ENCODE measurements around the gene TRAPPC10.

The TRAPPC10 gene

GRCh38 chr21:44018813-44019567 is 6.9 kb downstream of the TRAPPC10 start:
- no peak for TF ChIP-seq CTCF (IDR thresholded peaks at IDR 0.05; ENCODE audit: low read depth, low read length)
- DNase-seq (ENCODE audit: low read depth in 2 of 2), result no peak
- H3K4me3 ChIP-seq (replicated peaks in 1 of 2; ENCODE audit: low read depth in 2 of 2, low read length in 2 of 2), result no peak overlapping the region

GRCh38 chr21:44019568-44019958 is 7.5 kb downstream of the TRAPPC10 start:
- H3K4me3 ChIP-seq (replicated peaks in 1 of 2; ENCODE audit: low read depth in 2 of 2, low read length in 2 of 2), result no peak overlapping the region
- no peak for DNase-seq (ENCODE audit: low read depth in 2 of 2)
- no peak for TF ChIP-seq CTCF (IDR thresholded peaks at IDR 0.05; ENCODE audit: low read depth, low read length)

- H3K4me3 ChIP-seq (replicated peaks in 1 of 2; ENCODE audit: low read depth in 2 of 2, low read length in 2 of 2), result no peak overlapping the region
- no peak for TF ChIP-seq CTCF (IDR thresholded peaks at IDR 0.05; ENCODE audit: low read depth, low read length)
- DNase-seq (ENCODE audit: low read depth in 2 of 2), result no peak
These were observed 8.4 kb downstream of the TRAPPC10 start for GRCh38 chr21:44020551-44020950.

- H3K4me3 ChIP-seq (replicated peaks in 1 of 2; ENCODE audit: low read depth in 2 of 2, low read length in 2 of 2), result no peak overlapping the region
- TF ChIP-seq CTCF (IDR thresholded peaks at IDR 0.05; ENCODE audit: low read depth, low read length), result no peak
- no peak for DNase-seq (ENCODE audit: low read depth in 2 of 2)
These were observed 9.0 kb downstream of the TRAPPC10 start for GRCh38 chr21:44021064-44021463.

DNA sequence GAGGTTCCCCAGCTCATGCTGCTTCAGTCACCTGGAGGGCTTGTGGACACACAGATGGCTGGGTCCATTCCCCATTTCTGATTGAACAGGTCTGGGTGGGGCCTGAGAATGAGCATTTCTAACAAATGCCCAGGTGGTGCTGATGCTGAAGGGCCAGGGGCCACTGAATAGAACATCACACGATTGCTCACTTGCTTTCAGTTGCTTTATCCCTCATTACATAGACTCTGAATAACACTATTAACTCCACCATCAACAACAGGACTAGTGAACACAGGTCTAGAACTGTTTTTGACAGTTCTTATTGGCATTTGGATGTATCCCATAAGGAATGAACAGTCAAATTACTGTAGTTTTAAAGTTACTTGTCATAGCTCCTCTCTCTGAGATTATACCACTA is 12.1 kb downstream of the TRAPPC10 start:
- DNase-seq (ENCODE audit: low read depth in 2 of 2), result no peak
- H3K4me3 ChIP-seq (replicated peaks in 1 of 2; ENCODE audit: low read depth in 2 of 2, low read length in 2 of 2), result no peak overlapping the region
- no peak for TF ChIP-seq CTCF (IDR thresholded peaks at IDR 0.05; ENCODE audit: low read depth, low read length)

DNA sequence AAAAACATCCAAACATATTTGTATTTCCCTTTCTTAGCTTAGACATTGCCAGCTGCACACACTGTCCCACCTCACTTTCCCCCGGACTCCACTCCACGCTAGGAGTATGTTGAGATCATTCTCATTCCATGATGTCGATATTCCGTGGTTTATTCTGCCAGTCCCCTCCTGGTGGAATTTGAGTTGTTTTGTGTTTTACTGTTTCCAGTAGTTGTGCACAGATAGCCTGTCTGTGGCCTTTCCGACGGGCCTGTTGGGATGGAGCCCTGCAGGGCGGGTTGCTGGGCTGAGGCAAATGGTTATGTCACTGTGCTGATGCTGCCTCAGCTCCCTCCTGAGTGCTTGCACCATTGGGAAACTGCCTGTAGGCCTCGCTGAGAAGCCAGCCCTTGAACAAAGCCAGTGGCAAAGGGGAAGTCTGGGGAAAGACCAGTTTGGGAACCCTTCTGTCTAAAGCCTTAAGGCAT is 12.8 kb downstream of the TRAPPC10 start:
- no peak overlapping the region for H3K4me3 ChIP-seq (replicated peaks in 1 of 2; ENCODE audit: low read depth in 2 of 2, low read length in 2 of 2)
- peak; percentile 70 to 84 for DNase-seq (ENCODE audit: low read depth in 2 of 2)
- peak; percentile 2 for TF ChIP-seq CTCF (IDR thresholded peaks at IDR 0.05; ENCODE audit: low read depth, low read length)

Measured in cardiac fibroblast (primary cell).